ENCODE data around the gene DPF3. TPM values are rescaled to one million over a fixed set of nuclear protein-coding genes. Genes with fewer than 3 reads are reported as not detected.
"Not testable (repeated sequence)": the region's sequence is repeated elsewhere in the genome, so short reads cannot be mapped to it uniquely, and the experiment has no call there.

The DPF3 gene
- total RNA-seq, 1 donor from 2014 or later, result 1.1 TPM

- no peak for ATAC-seq
Observed at GRCh38 chr14:72879431-72879830, 14.5 kb downstream of the DPF3 start.

- ATAC-seq, result no peak
Observed at GRCh38 chr14:72878746-72879145, 15.2 kb downstream of the DPF3 start.

GRCh38 chr14:72876710-72877063 lies 17.2 kb downstream of the DPF3 start:
- ATAC-seq, result no peak

GRCh38 chr14:72876005-72876709 lies 17.7 kb downstream of the DPF3 start:
- peak; percentile 22 for ATAC-seq

- not testable (repeated sequence) for ATAC-seq
Observed at GRCh38 chr14:72870878-72871277, 23.0 kb downstream of the DPF3 start.

- ATAC-seq, result no peak
Observed at GRCh38 chr14:72869407-72870329, 24.2 kb downstream of the DPF3 start.

- no peak for ATAC-seq
Observed at GRCh38 chr14:72868500-72868899, 25.4 kb downstream of the DPF3 start.

- ATAC-seq, result no peak
Observed at GRCh38 chr14:72864712-72865365, 29.1 kb downstream of the DPF3 start.

- ATAC-seq, result no peak
Observed at GRCh38 chr14:72863216-72864006, 30.5 kb downstream of the DPF3 start.

- ATAC-seq, result peak; percentile 29
Observed at GRCh38 chr14:72856530-72857266, 37.2 kb downstream of the DPF3 start.

GRCh38 chr14:72855913-72856312 lies 38.0 kb downstream of the DPF3 start:
- peak; percentile 48 for ATAC-seq

- ATAC-seq, result no peak
Observed at GRCh38 chr14:72852194-72852593, 41.7 kb downstream of the DPF3 start.

GRCh38 chr14:72851635-72852034 lies 42.3 kb downstream of the DPF3 start:
- ATAC-seq, result no peak

GRCh38 chr14:72850360-72850759 lies 43.5 kb downstream of the DPF3 start:
- ATAC-seq, result no peak

GRCh38 chr14:72849222-72849621 lies 44.7 kb downstream of the DPF3 start:
- no peak for ATAC-seq

- ATAC-seq, result no peak
Observed at GRCh38 chr14:72847721-72848120, 46.2 kb downstream of the DPF3 start.

- no peak for ATAC-seq
Observed at GRCh38 chr14:72845683-72846082, 48.2 kb downstream of the DPF3 start.

GRCh38 chr14:72845196-72845595 lies 48.7 kb downstream of the DPF3 start:
- no peak for ATAC-seq

- no peak for ATAC-seq
Observed at GRCh38 chr14:72844524-72844923, 49.4 kb downstream of the DPF3 start.

GRCh38 chr14:72839753-72840607 lies 53.9 kb downstream of the DPF3 start:
- ATAC-seq, result no peak

- no peak for ATAC-seq
Observed at GRCh38 chr14:72839351-72839750, 54.5 kb downstream of the DPF3 start.
